Duodenal mucosa (tissue), 2 donors: ENCODE measurements around the gene C16orf78.

ENCODE experiments used
- H3K27ac ChIP-seq: one replicate; pipeline ENCODE4 v1.7.0; 2013; ENCODE audit warnings: low read depth, low read length
- H3K27me3 ChIP-seq, 2 donors: one replicate each; pipeline ENCODE4 v1.7.0; 2013; ENCODE audit warnings: low read length in 2 of 2, control low read depth in 1 of 2; ENCODE audit not compliant: insufficient read depth in 2 of 2, control insufficient read depth in 1 of 2
- H3K36me3 ChIP-seq, 2 donors: one replicate each; pipeline ENCODE4 v1.7.0; 2013; ENCODE audit warnings: low read length in 2 of 2, control low read depth in 1 of 2; ENCODE audit not compliant: insufficient read depth in 2 of 2, control insufficient read depth in 1 of 2
- H3K4me1 ChIP-seq, 2 donors: one replicate each; pipeline ENCODE4 v1.7.0; 2013; ENCODE audit warnings: low read length in 2 of 2, control low read depth in 1 of 2; ENCODE audit not compliant: insufficient read depth in 2 of 2, control insufficient read depth in 1 of 2
- H3K4me3 ChIP-seq, 2 donors: one replicate each; pipeline ENCODE4 v1.7.0; 2013; ENCODE audit warnings: low read length in 2 of 2, low read depth in 1 of 2
- H3K9ac ChIP-seq, 2 donors: one replicate each; pipeline ENCODE4 v1.7.0; 2013; ENCODE audit warnings: low read length in 2 of 2, low read depth in 1 of 2
- H3K9me3 ChIP-seq, 2 donors: one replicate each; pipeline ENCODE4 v1.7.0; 2013; ENCODE audit warnings: low read length in 2 of 2, control low read depth in 1 of 2; ENCODE audit not compliant: control insufficient read depth in 1 of 2

The C16orf78 gene

DNA sequence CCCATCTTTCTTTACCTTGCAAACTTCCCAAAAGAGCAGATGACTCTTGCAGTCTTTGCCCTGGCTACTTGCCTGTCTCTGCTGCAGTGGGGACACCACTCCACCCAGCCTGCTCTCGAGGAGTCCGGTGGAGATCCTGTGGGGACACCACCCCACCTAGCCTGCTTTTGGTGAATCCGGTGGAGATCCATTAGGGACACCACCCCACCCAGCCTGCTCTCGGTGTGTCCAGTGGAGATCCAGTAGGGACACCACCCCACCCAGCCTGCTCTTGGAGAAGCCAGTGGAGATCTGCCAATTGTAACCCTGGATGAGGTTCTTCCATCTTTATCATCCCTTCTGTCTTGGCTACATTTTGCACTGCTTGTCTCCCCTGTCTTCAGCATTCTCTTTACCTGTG lies 54.2 kb downstream of the C16orf78 start:
- H3K27ac ChIP-seq, result no peak overlapping the region
- H3K27me3 ChIP-seq, result no peaks in the 10 kb centered on the region
- H3K4me3 ChIP-seq, result no peak overlapping the region
- H3K9ac ChIP-seq, result no peak overlapping the region
- H3K9me3 ChIP-seq, result no peaks in the 10 kb centered on the region
- no peaks in the 10 kb centered on the region for H3K4me1 ChIP-seq
- H3K36me3 ChIP-seq, result no peaks in the 10 kb centered on the region

DNA sequence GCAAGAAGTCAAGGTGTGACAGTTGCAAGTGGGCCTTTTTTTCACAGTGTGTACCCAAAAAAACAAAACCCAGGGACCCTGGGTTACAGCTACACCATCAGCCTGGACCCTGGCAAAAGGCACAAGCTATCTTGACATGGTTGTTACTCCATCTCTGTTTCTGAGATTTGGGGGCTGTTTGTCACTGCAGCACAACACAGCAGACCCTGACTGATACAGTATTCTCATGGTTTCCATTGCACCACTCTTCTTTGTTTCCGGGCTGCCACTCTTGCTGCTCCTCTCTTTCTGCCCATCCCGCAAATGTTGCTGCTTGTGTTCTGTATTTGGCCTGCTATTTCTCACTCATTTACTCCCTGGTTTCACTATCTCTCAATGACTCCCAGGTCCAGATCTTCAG lies 55.2 kb downstream of the C16orf78 start:
- H3K36me3 ChIP-seq, result no peaks in the 10 kb centered on the region
- H3K4me3 ChIP-seq, result no peak overlapping the region
- H3K9ac ChIP-seq, result no peak overlapping the region
- no peaks in the 10 kb centered on the region for H3K4me1 ChIP-seq
- no peaks in the 10 kb centered on the region for H3K27me3 ChIP-seq
- H3K9me3 ChIP-seq, result no peaks in the 10 kb centered on the region
- no peak overlapping the region for H3K27ac ChIP-seq

- Histone ChIP-seq H3K9me3 (no peaks in the 10 kb centered on the region), H3K4me1 (no peaks in the 10 kb centered on the region), H3K27ac (no peak overlapping the region), H3K36me3 (no peaks in the 10 kb centered on the region), H3K27me3 (no peaks in the 10 kb centered on the region), H3K9ac (no peak overlapping the region), H3K4me3 (no peak overlapping the region)
These were observed 57.4 kb downstream of the C16orf78 start for GRCh38 chr16:49431040-49431439.

DNA sequence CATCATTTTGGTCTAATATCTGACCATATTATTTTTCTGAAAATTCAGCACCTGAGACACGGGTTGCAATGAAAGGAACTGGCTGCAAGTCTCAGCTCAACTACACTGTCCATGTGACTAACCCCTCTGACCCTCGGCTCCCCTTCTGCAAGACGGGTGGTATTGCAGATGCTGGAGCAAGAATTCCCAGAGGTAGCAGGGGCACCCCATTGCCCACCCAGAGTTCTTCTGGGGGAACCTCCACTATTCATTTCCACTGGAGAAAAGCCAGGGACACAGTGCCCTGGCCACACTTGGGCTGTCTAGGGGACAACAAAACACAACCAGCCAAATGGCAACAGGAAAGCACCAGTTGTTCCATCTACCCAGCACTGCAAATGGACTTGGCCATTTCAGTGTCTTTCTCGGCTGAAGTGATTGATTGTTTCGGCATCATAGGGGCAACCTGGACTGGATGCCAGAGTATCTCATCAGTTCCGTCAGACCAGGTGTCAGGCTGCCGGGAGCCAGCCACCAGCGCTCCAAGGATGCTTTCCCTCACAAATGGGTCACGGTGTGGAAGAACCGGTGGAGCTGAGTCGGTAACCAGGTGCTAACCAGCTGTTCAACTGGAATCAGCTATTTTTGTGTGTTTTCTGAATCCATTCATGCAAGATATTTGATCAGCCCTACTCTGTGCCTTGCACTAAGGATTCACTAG lies 58.1 kb downstream of the C16orf78 start:
- Histone ChIP-seq H3K4me1 (no peaks in the 10 kb centered on the region), H3K27ac (no peak overlapping the region), H3K9ac (no peak overlapping the region), H3K27me3 (no peaks in the 10 kb centered on the region), H3K4me3 (no peak overlapping the region), H3K36me3 (no peaks in the 10 kb centered on the region), H3K9me3 (no peaks in the 10 kb centered on the region)

GRCh38 chr16:49434733-49435132 lies 61.1 kb downstream of the C16orf78 start:
- H3K27ac ChIP-seq, result no peak overlapping the region
- H3K27me3 ChIP-seq, result no peaks in the 10 kb centered on the region
- H3K36me3 ChIP-seq, result no peaks in the 10 kb centered on the region
- no peak overlapping the region for H3K4me3 ChIP-seq
- no peak overlapping the region for H3K9ac ChIP-seq
- H3K4me1 ChIP-seq, result no peaks in the 10 kb centered on the region
- no peaks in the 10 kb centered on the region for H3K9me3 ChIP-seq

DNA sequence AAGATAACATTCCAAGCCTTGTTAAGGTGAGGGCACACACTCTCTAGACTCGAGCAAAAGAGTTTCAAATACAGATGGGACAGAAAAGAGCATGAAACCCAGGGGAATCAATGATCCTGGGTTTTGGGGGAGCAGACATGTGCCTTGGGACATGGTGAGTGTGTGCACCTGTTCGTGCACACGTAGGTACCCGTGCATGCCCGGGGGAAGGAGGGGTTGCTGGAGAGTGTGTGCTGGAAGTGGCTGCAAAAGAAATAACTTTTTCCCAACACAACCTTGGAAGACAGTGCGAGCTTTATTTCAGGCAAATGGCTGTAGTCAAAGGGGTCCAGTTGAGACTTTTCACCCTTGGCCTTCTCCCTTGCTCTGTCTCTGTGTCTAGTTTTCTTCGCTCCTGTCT lies 62.6 kb downstream of the C16orf78 start:
- Histone ChIP-seq H3K36me3 (no peaks in the 10 kb centered on the region), H3K9ac (no peak overlapping the region), H3K27ac (no peak overlapping the region), H3K27me3 (no peaks in the 10 kb centered on the region), H3K9me3 (no peaks in the 10 kb centered on the region), H3K4me3 (no peak overlapping the region), H3K4me1 (peaks cover 0 to 4% of the 10 kb centered on the region in 2 donors)

GRCh38 chr16:49437344-49437743 lies 63.7 kb downstream of the C16orf78 start:
- H3K9me3 ChIP-seq, result no peaks in the 10 kb centered on the region
- H3K27ac ChIP-seq, result no peak overlapping the region
- no peaks in the 10 kb centered on the region for H3K27me3 ChIP-seq
- no peak overlapping the region for H3K4me3 ChIP-seq
- H3K36me3 ChIP-seq, result no peaks in the 10 kb centered on the region
- no peak overlapping the region for H3K9ac ChIP-seq
- peaks cover 2 to 4% of the 10 kb centered on the region in 2 donors for H3K4me1 ChIP-seq

GRCh38 chr16:49439050-49439449 lies 65.4 kb downstream of the C16orf78 start:
- H3K27ac ChIP-seq, result no peak overlapping the region
- H3K4me3 ChIP-seq, result no peak overlapping the region
- H3K27me3 ChIP-seq, result peaks cover 0 to 3% of the 10 kb centered on the region in 2 donors
- no peaks in the 10 kb centered on the region for H3K36me3 ChIP-seq
- no peak overlapping the region for H3K9ac ChIP-seq
- H3K4me1 ChIP-seq, result peaks cover 2 to 4% of the 10 kb centered on the region in 2 donors
- no peaks in the 10 kb centered on the region for H3K9me3 ChIP-seq

- no peak overlapping the region for H3K27ac ChIP-seq
- H3K27me3 ChIP-seq, result peaks cover 0 to 3% of the 10 kb centered on the region in 2 donors
- H3K9ac ChIP-seq, result no peak overlapping the region
- H3K4me1 ChIP-seq, result peaks cover 2 to 4% of the 10 kb centered on the region in 2 donors
- H3K9me3 ChIP-seq, result no peaks in the 10 kb centered on the region
- H3K4me3 ChIP-seq, result no peak overlapping the region
- no peaks in the 10 kb centered on the region for H3K36me3 ChIP-seq
These were observed 66.1 kb downstream of the C16orf78 start for GRCh38 chr16:49439676-49440075.

- Histone ChIP-seq H3K4me1 (peaks cover 2 to 4% of the 10 kb centered on the region in 2 donors), H3K36me3 (no peaks in the 10 kb centered on the region), H3K27ac (no peak overlapping the region), H3K9ac (no peak overlapping the region), H3K9me3 (no peaks in the 10 kb centered on the region), H3K4me3 (no peak overlapping the region), H3K27me3 (peaks cover 0 to 3% of the 10 kb centered on the region in 2 donors)
These were observed 66.8 kb downstream of the C16orf78 start for GRCh38 chr16:49440156-49441065.
